Liver (tissue), 3 donors: Measurements from ENCODE around the gene STAB1.

Experiments used
- FOXA1 ChIP-seq: IDR thresholded peaks from 2 replicates; pipeline ENCODE4 v1.6.1; 2016; ENCODE audit warnings: antibody characterized with exemption
- HNF4A ChIP-seq, 2 donors: conservative IDR thresholded peaks; 2 replicates each; pipeline ENCODE4 v1.6.1; 2016; ENCODE audit warnings: antibody characterized with exemption in 2 of 2, mild to moderate bottlenecking in 2 of 2
- RAD21 ChIP-seq, 2 donors: IDR thresholded peaks; 2 replicates each; pipeline ENCODE4 v1.6.1; 2016; ENCODE audit warnings: antibody characterized with exemption in 2 of 2, mild to moderate bottlenecking in 2 of 2
- TAF1 ChIP-seq: conservative IDR thresholded peaks from 2 replicates; pipeline ENCODE4 v1.6.1; 2016; ENCODE audit warnings: antibody characterized with exemption, mild to moderate bottlenecking
- TF ChIP-seq, protein P1 (sequence below): fragments of 150-350 bp; IDR thresholded peaks from 2 replicates; pipeline ENCODE4 v1.5.1; 2017; ENCODE audit warnings: improper control_type of control experiment, low read depth, low read length; ENCODE audit not compliant: missing input control
- TF ChIP-seq, protein P2 (sequence below): IDR thresholded peaks from 2 replicates; pipeline ENCODE4 v1.6.1; 2016; ENCODE audit warnings: antibody characterized with exemption
- TF ChIP-seq, protein P3 (sequence below): IDR thresholded peaks from 2 replicates; pipeline ENCODE4 v1.6.1; 2016; ENCODE audit warnings: antibody characterized with exemption
- TF ChIP-seq, protein P4 (sequence below): IDR thresholded peaks from 2 replicates; pipeline ENCODE4 v1.6.1; 2016; ENCODE audit warnings: antibody characterized with exemption, mild to moderate bottlenecking
- donor health status: healthy.
- donor health status: healthy.

DNA sequence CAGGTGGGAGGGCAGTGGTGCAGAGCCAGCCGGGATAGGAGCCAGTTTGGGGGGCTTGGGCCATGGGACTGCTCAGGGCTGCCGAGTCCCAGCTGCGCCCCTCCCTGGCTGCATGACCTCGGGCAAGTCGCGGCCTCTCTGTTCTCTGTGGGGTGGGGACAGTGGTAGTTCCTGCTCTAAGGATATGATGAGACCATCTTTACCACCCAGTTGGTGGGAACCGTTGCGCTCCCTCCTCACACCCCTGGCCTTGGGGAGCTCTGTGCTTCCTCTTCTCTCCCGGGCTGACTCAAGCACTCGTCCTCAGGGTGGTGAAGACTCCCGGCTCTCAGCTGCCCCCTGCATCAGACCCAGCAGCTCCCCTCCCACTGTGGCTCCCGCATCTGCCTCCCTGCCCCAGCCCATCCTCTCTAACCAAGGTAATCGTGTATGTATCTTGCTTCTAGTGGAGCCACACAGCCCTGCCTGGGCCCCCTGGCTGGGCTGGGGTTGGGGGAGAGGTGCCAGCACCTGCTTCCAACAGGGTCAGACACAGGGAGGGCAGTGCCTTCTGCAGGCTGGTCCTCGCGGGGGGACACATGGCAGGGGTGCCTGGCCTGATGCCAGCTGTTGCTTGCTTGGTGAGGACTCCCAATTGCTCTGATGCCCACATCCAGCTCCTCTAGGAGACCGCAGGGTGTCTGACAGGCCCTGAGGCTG, 15.1 kb upstream of the STAB1 start:
- TF ChIP-seq, protein P1, sequence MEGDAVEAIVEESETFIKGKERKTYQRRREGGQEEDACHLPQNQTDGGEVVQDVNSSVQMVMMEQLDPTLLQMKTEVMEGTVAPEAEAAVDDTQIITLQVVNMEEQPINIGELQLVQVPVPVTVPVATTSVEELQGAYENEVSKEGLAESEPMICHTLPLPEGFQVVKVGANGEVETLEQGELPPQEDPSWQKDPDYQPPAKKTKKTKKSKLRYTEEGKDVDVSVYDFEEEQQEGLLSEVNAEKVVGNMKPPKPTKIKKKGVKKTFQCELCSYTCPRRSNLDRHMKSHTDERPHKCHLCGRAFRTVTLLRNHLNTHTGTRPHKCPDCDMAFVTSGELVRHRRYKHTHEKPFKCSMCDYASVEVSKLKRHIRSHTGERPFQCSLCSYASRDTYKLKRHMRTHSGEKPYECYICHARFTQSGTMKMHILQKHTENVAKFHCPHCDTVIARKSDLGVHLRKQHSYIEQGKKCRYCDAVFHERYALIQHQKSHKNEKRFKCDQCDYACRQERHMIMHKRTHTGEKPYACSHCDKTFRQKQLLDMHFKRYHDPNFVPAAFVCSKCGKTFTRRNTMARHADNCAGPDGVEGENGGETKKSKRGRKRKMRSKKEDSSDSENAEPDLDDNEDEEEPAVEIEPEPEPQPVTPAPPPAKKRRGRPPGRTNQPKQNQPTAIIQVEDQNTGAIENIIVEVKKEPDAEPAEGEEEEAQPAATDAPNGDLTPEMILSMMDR, result no peak
- TF ChIP-seq, protein P2, sequence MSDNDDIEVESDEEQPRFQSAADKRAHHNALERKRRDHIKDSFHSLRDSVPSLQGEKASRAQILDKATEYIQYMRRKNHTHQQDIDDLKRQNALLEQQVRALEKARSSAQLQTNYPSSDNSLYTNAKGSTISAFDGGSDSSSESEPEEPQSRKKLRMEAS, result no peak
- TF ChIP-seq, protein P3, sequence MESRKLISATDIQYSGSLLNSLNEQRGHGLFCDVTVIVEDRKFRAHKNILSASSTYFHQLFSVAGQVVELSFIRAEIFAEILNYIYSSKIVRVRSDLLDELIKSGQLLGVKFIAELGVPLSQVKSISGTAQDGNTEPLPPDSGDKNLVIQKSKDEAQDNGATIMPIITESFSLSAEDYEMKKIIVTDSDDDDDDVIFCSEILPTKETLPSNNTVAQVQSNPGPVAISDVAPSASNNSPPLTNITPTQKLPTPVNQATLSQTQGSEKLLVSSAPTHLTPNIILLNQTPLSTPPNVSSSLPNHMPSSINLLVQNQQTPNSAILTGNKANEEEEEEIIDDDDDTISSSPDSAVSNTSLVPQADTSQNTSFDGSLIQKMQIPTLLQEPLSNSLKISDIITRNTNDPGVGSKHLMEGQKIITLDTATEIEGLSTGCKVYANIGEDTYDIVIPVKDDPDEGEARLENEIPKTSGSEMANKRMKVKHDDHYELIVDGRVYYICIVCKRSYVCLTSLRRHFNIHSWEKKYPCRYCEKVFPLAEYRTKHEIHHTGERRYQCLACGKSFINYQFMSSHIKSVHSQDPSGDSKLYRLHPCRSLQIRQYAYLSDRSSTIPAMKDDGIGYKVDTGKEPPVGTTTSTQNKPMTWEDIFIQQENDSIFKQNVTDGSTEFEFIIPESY, result no peak
- TF ChIP-seq TAF1 (no peak), FOXA1 (no peak), RAD21 (IDR thresholded peaks at IDR 0.05) (no peak), HNF4A (conservative IDR thresholded peaks at IDR 0.05) (no peak)
- TF ChIP-seq, protein P4, sequence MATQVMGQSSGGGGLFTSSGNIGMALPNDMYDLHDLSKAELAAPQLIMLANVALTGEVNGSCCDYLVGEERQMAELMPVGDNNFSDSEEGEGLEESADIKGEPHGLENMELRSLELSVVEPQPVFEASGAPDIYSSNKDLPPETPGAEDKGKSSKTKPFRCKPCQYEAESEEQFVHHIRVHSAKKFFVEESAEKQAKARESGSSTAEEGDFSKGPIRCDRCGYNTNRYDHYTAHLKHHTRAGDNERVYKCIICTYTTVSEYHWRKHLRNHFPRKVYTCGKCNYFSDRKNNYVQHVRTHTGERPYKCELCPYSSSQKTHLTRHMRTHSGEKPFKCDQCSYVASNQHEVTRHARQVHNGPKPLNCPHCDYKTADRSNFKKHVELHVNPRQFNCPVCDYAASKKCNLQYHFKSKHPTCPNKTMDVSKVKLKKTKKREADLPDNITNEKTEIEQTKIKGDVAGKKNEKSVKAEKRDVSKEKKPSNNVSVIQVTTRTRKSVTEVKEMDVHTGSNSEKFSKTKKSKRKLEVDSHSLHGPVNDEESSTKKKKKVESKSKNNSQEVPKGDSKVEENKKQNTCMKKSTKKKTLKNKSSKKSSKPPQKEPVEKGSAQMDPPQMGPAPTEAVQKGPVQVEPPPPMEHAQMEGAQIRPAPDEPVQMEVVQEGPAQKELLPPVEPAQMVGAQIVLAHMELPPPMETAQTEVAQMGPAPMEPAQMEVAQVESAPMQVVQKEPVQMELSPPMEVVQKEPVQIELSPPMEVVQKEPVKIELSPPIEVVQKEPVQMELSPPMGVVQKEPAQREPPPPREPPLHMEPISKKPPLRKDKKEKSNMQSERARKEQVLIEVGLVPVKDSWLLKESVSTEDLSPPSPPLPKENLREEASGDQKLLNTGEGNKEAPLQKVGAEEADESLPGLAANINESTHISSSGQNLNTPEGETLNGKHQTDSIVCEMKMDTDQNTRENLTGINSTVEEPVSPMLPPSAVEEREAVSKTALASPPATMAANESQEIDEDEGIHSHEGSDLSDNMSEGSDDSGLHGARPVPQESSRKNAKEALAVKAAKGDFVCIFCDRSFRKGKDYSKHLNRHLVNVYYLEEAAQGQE, result no peak
